Epithelial cell of proximal tubule (primary cell): ENCODE measurements around the gene EMID1. TPM values are rescaled to one million over a fixed set of nuclear protein-coding genes. Genes with fewer than 3 reads are reported as not detected.
"Not testable (repeated sequence)": the region's sequence is repeated elsewhere in the genome, so short reads cannot be mapped to it uniquely, and the experiment has no call there.

Source experiments
- DNase-seq: peaks from one replicate; pipeline ENCODE4 v3.0.0-alpha.2; 2011; ENCODE audit warnings: low read depth
- H3K4me3 ChIP-seq: 2 replicates; pipeline ENCODE4 v1.5.1; 2011; ENCODE audit warnings: low read depth, mild to moderate bottlenecking, low read length
- CTCF ChIP-seq: conservative IDR thresholded peaks from 2 replicates; pipeline ENCODE4 v1.5.1; 2012; ENCODE audit warnings: low read depth, mild to moderate bottlenecking, low read length
- total RNA-seq: library from RNA; depleted of rRNA; stranded (reverse); fragments of >200 nt; gene quantifications from 2 replicates; pipeline ENCODE4 v1.2.3, GENCODE V29; 2015

EMID1 gene
- total RNA-seq, 1 donor from 2014 or later: 0.17 TPM

GRCh38 chr22:29216011-29216872 is 10.5 kb downstream of the EMID1 start:
- no peak for TF ChIP-seq CTCF
- DNase-seq: no peak
- H3K4me3 ChIP-seq: no peak overlapping the region

GRCh38 chr22:29216873-29217666 is 11.4 kb downstream of the EMID1 start:
- DNase-seq: no peak
- H3K4me3 ChIP-seq: no peak overlapping the region
- no peak for TF ChIP-seq CTCF

- no peak overlapping the region for H3K4me3 ChIP-seq
- DNase-seq: no peak
- no peak for TF ChIP-seq CTCF
Observed at GRCh38 chr22:29217827-29218757, 12.4 kb downstream of the EMID1 start.

GRCh38 chr22:29218758-29219408 is 13.2 kb downstream of the EMID1 start:
- no peak overlapping the region for H3K4me3 ChIP-seq
- DNase-seq: no peak
- no peak for TF ChIP-seq CTCF

GRCh38 chr22:29219409-29219782 is 13.7 kb downstream of the EMID1 start:
- DNase-seq, H3K4me3 ChIP-seq: not testable (repeated sequence)

GRCh38 chr22:29219881-29220670 is 14.4 kb downstream of the EMID1 start:
- DNase-seq: no peak
- H3K4me3 ChIP-seq: no peak overlapping the region

More at GRCh38 chr22:29219881-29220670, 14.4 kb downstream of the EMID1 start:
- no peak for TF ChIP-seq CTCF
